Camera-type eye (tissue), 1 donor: Measurements from ENCODE around the gene ZNF723. TPM values are rescaled to one million over a fixed set of nuclear protein-coding genes. Genes with fewer than 3 reads are reported as not detected.

ENCODE experiments used
- total RNA-seq: library from RNA; depleted of rRNA; stranded (reverse); fragments of >200 nt; gene quantifications from one replicate; pipeline ENCODE4 v1.2.3, GENCODE V29; 2014

ZNF723 gene
- not detected for total RNA-seq

GRCh38 chr19:22832031-22832762 lies at the start of gene ZNF723:
Gene ZNF723 (plus strand): TSS chr19:22832291. CDS start chr19:22832380, 89 bp downstream.

GRCh38 chr19:22783651-22784410 lies 48.3 kb upstream of the ZNF723 start, which contains the start of gene ZNF99:
Gene ZNF99 (minus strand): TSS chr19:22784151. CDS start chr19:22784016, 135 bp downstream.

Other genes with a start within 250 kb of the ZNF723 start
- gene ZNF492, start 198.0 kb upstream of the ZNF723 start, total RNA-seq, result 1.7 TPM
- gene ZNF99, start 48.1 kb upstream of the ZNF723 start, total RNA-seq, result 1.3 TPM
- 0.27 TPM for gene ZNF728, start 170.9 kb downstream of the ZNF723 start, total RNA-seq